Activated naive CD8-positive, alpha-beta T cell treated with anti-CD3 and anti-CD28 coated beads, Interleukin-2, amount 50 U/mL, for 24 hours (primary cell): Measurements from ENCODE around the gene LRTM2.

Source experiments
- ATAC-seq: fragments of 150-1000 bp; cut with Tn5 transposase; one replicate; pipeline ENCODE4 v1.10.0; 2021
- DNase-seq: peaks from one replicate; pipeline ENCODE4 v3.0.0; 2021
- H3K27ac Mint-ChIP-seq: one replicate; pipeline ENCODE4 v1.8.0; 2021; ENCODE audit warnings: mild to moderate bottlenecking, mixed read lengths
- H3K27me3 Mint-ChIP-seq: one replicate; pipeline ENCODE4 v1.8.0; 2021; ENCODE audit warnings: mixed read lengths
- H3K36me3 Mint-ChIP-seq: one replicate; pipeline ENCODE4 v1.8.0; 2021; ENCODE audit warnings: low read depth, mixed read lengths
- H3K4me1 Mint-ChIP-seq: one replicate; pipeline ENCODE4 v1.8.0; 2021; ENCODE audit warnings: mixed read lengths
- H3K4me3 Mint-ChIP-seq: one replicate; pipeline ENCODE4 v1.8.0; 2021; ENCODE audit warnings: mild to moderate bottlenecking, moderate library complexity, mixed read lengths
- H3K9me3 Mint-ChIP-seq: one replicate; pipeline ENCODE4 v1.8.0; 2021; ENCODE audit warnings: mixed read lengths

LRTM2 gene

DNA sequence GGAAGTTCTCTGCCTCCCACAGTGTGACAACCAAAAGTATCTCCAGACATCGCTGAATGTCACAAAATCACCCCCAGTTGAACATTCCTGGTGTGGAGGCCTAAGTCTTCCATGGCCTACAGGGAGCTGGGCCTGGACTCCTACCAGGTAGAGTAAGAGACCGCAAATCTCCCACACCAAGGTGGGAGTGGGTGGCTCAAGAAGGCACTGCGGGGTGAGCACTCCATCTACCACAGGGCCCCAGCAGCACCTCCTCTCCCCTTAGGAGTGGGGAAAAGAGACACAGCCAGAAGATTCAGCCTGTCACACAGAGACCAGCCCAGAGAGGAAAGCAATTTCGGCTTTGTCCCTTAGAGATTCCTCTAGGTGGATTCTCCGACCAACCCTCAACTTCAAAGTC is 25.5 kb downstream of the LRTM2 start:
- peaks cover 4% of the 10 kb centered on the region for H3K27me3 Mint-ChIP-seq

DNA sequence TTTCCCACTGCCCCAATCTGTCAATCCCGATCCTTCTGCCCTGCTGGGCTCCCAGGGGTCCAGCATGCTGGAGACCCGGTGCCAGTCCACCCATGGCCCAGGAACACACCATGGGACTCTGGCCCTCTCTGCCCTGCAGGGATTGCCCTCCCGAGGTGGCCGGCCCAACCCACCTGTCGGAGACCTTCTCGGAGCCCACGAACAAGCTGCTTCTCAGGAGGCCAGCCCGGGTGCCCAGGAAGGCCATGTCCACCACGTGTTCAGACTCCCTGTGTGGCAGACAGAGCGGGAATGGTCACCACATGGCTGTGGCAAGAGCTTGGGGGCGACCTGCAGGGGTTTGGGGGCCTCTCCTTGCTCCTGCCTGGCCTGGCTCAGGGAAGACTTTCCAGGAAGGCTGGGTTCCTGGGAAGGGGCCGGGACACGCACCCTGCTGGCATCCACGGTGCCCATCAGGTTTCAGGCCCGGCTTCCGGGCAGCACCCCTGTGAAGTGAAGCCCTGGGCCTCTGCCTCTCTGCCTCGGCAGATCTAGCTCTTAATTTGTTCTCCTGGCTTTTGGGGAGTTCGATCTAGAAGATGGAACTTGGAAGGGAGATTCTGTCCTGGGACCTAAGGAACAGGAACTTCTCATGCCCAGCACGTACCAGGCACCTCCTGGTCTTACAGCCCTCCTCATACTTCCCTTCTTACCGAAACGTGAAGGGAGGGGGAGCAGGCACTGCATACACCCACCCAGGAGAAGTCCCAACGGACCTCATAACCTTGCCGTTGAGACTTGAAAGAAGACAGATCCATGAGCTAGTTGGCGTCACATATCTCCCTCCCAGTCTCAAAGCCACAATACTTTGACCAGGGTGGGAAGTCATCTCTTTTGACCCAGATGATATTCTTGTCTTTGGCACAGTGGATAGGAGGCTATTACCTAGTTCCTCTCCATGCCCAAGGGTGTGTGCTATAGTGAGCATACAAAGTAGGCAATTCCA is 26.3 kb downstream of the LRTM2 start:
- H3K9me3 Mint-ChIP-seq, result no peaks in the 10 kb centered on the region
- peaks cover 3% of the 10 kb centered on the region for H3K4me1 Mint-ChIP-seq
- H3K36me3 Mint-ChIP-seq, result no peaks in the 10 kb centered on the region
- no peak overlapping the region for H3K4me3 Mint-ChIP-seq
- H3K27me3 Mint-ChIP-seq, result peaks cover 4% of the 10 kb centered on the region
- H3K27ac Mint-ChIP-seq, result no peak overlapping the region
- ATAC-seq, result no peak
- DNase-seq, result no peak

More for the DNA sequence above, 25.5 kb downstream of the LRTM2 start:
- DNase-seq (no peak), ATAC-seq (no peak)
- H3K27ac Mint-ChIP-seq, result no peak overlapping the region
- peaks cover 3% of the 10 kb centered on the region for H3K4me1 Mint-ChIP-seq
- H3K4me3 Mint-ChIP-seq, result no peak overlapping the region
- H3K9me3 Mint-ChIP-seq, result no peaks in the 10 kb centered on the region
- no peaks in the 10 kb centered on the region for H3K36me3 Mint-ChIP-seq

DNA sequence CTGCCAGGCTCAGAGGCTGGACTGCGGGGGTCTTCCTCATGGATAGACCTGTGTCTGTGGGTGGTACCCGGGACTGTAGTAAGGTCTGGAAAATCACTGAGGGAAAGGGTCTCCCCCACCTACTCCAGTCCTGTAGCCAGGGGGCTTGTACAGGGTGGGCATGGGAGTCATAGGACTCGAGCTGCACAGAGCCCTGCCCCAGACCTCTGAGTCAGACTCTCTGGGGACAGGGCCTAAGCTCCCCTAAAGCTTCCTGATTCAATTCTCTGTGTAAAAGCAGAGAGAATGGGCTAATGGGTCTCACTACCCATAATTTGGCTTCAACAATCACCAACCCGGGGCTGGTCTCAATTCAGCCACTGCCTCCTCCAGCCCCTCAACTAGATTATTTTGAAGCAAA is 27.0 kb downstream of the LRTM2 start:
- H3K4me3 Mint-ChIP-seq, result no peak overlapping the region
- ATAC-seq (no peak), DNase-seq (no peak)
- H3K27ac Mint-ChIP-seq, result no peak overlapping the region
- no peaks in the 10 kb centered on the region for H3K9me3 Mint-ChIP-seq
- H3K36me3 Mint-ChIP-seq, result no peaks in the 10 kb centered on the region
- peaks cover 4% of the 10 kb centered on the region for H3K27me3 Mint-ChIP-seq
- H3K4me1 Mint-ChIP-seq, result no peaks in the 10 kb centered on the region

DNA sequence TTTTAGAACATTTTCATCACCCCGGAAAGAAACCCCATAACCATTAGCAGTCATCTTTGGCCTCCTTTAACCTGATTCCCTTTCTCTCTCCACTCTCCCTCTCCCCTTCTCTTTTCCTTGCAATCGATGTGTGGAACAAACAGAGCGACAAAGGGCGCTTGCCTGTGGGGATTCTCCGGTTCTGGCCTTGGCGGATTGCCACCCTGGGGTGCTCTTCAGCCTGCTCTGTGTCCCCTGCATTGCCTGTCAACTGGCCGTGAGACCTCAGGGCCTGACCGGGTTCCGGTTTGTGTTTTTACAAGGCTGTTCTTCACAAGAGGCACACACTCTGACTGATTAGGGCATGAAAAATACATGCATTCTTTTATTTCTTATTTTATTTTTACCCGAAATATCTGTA is 27.8 kb downstream of the LRTM2 start:
- DNase-seq (no peak), ATAC-seq (no peak)
- H3K4me3 Mint-ChIP-seq, result no peak overlapping the region
- no peaks in the 10 kb centered on the region for H3K4me1 Mint-ChIP-seq
- no peak overlapping the region for H3K27ac Mint-ChIP-seq
- H3K27me3 Mint-ChIP-seq, result no peaks in the 10 kb centered on the region
- no peaks in the 10 kb centered on the region for H3K36me3 Mint-ChIP-seq
- H3K9me3 Mint-ChIP-seq, result no peaks in the 10 kb centered on the region

DNA sequence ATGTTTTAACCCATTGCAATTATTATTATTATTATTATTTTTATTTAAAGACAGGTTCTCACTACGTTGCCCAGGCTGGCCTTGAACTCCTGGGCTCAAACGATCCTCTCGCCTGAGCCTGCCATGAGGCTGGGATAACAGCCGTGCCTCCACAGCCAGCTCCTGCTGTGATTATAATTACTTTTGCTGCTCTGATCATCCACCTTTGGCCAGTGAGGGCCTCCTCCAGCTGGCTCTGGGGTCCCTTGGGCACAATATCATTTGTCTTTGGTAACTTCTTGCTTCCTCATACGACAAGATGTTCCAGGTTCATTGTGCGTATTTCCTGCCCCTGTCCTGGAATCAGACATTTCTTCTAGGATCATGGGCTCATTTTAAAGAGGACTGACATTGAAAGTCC is 28.4 kb downstream of the LRTM2 start:
- Mint-ChIP-seq H3K4me3 (no peak overlapping the region), H3K36me3 (no peaks in the 10 kb centered on the region), H3K27ac (no peak overlapping the region), H3K27me3 (no peaks in the 10 kb centered on the region), H3K4me1 (no peaks in the 10 kb centered on the region), H3K9me3 (no peaks in the 10 kb centered on the region)
- no peak for DNase-seq
- ATAC-seq, result no peak

DNA sequence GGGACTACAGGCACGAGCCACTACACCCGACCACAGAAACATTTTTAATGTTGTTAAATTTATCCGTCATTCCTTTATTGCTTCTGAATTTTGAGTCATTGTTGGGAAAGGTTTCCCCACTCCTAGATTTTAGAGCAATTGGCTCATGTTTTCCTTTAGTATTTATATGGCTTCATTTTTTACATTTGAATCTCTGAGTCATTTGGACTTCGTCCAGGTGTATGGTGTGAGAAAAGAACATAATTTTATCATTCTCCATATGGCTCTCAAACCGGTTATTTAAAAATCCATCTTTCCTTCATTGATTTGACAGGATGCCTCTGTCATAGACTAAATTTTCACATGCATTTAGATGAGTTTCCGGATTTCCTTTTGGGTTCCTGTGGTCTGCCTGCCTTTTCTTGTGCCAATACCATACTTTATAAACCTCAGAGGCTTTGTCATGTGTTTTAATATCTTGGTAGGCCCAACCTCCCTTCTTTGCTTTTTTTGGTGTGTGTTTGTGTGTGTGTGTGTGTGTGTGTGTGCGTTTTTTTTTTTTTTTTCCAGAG is 30.9 kb downstream of the LRTM2 start:
- H3K4me1 Mint-ChIP-seq, result no peaks in the 10 kb centered on the region
- no peaks in the 10 kb centered on the region for H3K27me3 Mint-ChIP-seq
- no peak overlapping the region for H3K27ac Mint-ChIP-seq
- no peak for DNase-seq
- no peak for ATAC-seq
- H3K4me3 Mint-ChIP-seq, result no peak overlapping the region
- no peaks in the 10 kb centered on the region for H3K36me3 Mint-ChIP-seq
- no peaks in the 10 kb centered on the region for H3K9me3 Mint-ChIP-seq

DNA sequence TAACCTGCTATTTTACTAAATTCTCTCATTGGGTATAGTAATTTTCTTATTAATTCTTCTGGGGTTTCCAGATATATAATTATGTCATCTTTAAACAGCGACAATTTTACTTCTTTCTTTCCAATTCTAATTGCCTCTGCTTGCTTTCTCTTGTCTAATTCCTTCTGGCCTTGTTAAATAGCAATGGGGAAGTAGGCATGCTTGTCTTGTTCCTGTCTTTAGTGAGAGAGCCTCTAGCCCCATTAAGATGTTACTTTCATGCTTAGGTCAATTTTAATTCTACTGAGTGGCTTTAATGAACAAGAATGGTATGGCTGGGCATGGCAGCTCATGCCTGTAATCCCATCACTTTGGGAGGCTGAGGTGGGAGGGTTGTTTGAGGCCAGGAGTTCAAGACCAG is 31.7 kb downstream of the LRTM2 start:
- no peaks in the 10 kb centered on the region for H3K9me3 Mint-ChIP-seq
- ATAC-seq, result no peak
- no peaks in the 10 kb centered on the region for H3K27me3 Mint-ChIP-seq
- no peak for DNase-seq
- no peak overlapping the region for H3K4me3 Mint-ChIP-seq
- no peaks in the 10 kb centered on the region for H3K4me1 Mint-ChIP-seq
- H3K27ac Mint-ChIP-seq, result no peak overlapping the region
- H3K36me3 Mint-ChIP-seq, result no peaks in the 10 kb centered on the region

DNA sequence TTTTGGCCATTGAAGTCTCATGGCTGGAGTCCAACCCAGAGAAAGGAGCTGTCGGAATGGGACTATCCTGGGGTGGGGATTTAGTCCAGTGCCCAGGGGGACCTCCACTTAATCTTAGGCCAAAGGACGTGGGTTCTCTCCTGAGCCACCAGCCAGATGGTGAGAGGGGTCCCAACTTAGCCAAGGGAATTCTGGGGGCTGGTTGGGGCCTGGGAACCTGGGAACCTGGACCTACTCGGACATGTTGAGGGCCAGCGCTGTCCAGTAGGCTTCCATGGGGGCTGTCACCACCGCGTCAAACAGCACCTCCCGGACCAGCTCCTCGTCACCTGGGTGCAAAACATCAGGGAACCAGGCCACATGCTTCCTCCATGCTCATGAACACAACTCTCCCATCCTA is 33.4 kb downstream of the LRTM2 start:
- Mint-ChIP-seq H3K36me3 (no peaks in the 10 kb centered on the region), H3K27ac (no peak overlapping the region), H3K4me1 (no peaks in the 10 kb centered on the region), H3K4me3 (no peak overlapping the region), H3K27me3 (no peaks in the 10 kb centered on the region), H3K9me3 (no peaks in the 10 kb centered on the region)
- no peak for ATAC-seq
- no peak for DNase-seq

DNA sequence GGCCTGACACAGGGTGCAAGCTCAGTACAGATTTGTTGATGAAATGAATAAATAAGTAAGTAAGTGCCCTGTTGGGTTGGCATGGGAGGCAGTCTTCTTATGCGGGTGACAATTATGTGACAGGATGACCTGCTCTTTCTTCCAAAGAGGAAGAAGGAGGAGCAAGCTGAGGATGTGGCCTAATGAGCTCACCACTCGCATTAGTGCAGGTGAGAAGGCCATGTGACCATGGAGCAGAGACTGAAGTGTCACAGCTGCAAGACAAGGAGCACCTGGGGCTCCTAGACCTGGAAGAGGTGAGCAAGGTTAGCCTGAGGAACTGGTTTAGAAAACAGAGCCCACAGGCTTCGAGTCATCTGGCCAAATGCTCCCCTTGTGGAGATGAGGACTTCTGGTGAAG is 34.9 kb downstream of the LRTM2 start:
- Mint-ChIP-seq H3K36me3 (no peaks in the 10 kb centered on the region), H3K4me1 (no peaks in the 10 kb centered on the region), H3K4me3 (no peak overlapping the region), H3K27me3 (no peaks in the 10 kb centered on the region), H3K9me3 (no peaks in the 10 kb centered on the region), H3K27ac (no peak overlapping the region)
- DNase-seq (no peak), ATAC-seq (no peak)

DNA sequence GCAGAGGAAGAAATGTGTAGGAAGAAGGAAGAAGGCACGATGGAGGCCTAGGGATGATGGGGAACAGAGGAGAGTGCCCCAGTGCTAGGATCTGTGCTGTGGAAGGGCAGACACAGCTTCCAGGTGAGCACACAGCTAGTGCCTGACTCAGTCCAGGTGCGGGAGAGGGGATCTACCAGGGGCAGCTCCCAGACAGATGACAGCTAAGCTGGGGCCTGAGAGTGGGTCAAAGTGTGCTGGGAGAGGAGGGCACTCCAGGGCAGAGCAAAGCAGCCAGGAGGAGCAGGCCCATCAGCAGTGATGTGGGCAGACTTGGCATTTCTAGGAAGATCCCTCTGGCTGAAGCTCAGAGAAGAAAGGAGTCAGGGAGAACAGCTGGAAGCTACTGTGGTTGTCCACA is 36.7 kb downstream of the LRTM2 start:
- DNase-seq (no peak), ATAC-seq (no peak)
- H3K27ac Mint-ChIP-seq, result no peak overlapping the region
- no peaks in the 10 kb centered on the region for H3K4me1 Mint-ChIP-seq
- no peaks in the 10 kb centered on the region for H3K27me3 Mint-ChIP-seq
- no peaks in the 10 kb centered on the region for H3K9me3 Mint-ChIP-seq
- H3K36me3 Mint-ChIP-seq, result no peaks in the 10 kb centered on the region
- H3K4me3 Mint-ChIP-seq, result no peak overlapping the region

DNA sequence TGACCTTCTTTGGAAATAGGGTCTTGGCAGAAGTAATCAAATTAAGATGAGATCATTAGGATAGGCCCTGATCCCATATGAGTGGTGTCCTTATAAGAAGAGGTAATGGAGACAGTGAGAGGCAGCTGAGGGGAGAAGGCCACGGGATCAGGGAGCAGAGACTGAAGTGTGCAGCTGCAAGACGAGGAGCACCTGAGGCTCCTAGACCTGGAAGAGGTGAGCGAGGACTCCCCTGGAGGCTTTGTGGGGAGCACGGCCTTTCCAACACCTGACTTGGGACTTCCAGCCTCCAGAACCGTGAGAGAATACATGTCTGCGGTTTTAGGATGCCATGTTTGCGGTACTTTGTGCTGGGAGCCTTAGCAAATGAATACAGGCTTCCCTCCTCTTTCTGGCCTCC is 37.5 kb downstream of the LRTM2 start:
- no peaks in the 10 kb centered on the region for H3K27me3 Mint-ChIP-seq
- H3K9me3 Mint-ChIP-seq, result no peaks in the 10 kb centered on the region
- no peaks in the 10 kb centered on the region for H3K36me3 Mint-ChIP-seq
- H3K4me3 Mint-ChIP-seq, result no peak overlapping the region
- DNase-seq (no peak), ATAC-seq (no peak)
- H3K4me1 Mint-ChIP-seq, result no peaks in the 10 kb centered on the region
- H3K27ac Mint-ChIP-seq, result no peak overlapping the region

DNA sequence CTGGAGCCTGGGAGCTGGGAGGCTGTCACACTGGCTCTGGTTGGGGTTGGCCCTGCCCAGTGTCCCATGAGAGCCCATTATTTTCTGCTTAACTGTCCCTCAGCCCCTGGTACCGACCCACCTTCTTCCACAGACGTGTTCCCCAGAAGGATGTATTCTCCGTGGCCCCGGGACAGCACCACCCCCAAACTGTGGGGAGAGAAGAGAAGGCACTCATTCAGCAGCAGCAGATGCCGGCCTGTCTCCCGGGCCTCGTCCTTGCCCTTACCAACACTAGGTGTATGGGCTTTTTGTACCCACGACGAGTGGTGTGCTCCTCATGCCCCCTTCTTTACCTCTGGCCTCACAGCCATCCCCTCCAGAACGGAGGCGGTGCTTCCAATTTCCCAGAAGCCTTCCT is 38.1 kb downstream of the LRTM2 start:
- DNase-seq, result no peak
- Mint-ChIP-seq H3K9me3 (no peaks in the 10 kb centered on the region), H3K4me3 (no peak overlapping the region), H3K4me1 (no peaks in the 10 kb centered on the region), H3K36me3 (no peaks in the 10 kb centered on the region), H3K27ac (no peak overlapping the region), H3K27me3 (peaks cover 4% of the 10 kb centered on the region)
- ATAC-seq, result no peak

DNA sequence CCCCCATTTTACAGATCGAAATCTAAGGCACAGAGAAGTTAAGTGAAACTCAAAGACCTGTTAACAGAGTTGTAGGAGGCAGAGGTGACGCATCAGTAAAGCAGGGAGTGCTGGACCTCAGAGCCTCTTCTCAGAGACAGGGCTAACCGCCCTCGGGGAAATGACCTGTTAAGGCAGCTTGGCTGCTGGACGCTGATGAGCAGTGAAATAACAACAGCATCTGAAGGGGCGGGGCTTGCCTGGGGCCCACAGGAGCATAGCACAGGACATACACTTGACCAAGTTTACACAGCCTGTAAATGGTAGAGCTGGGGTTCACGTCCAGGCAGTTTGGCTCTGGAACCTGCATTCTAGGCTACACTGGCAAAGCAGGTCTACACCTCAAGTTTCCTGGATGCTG is 39.3 kb downstream of the LRTM2 start:
- no peaks in the 10 kb centered on the region for H3K4me1 Mint-ChIP-seq
- no peak for DNase-seq
- H3K4me3 Mint-ChIP-seq, result no peak overlapping the region
- no peak for ATAC-seq
- peaks cover 1% of the 10 kb centered on the region for H3K36me3 Mint-ChIP-seq
- H3K27me3 Mint-ChIP-seq, result peaks cover 10% of the 10 kb centered on the region
- no peak overlapping the region for H3K27ac Mint-ChIP-seq
- no peaks in the 10 kb centered on the region for H3K9me3 Mint-ChIP-seq

DNA sequence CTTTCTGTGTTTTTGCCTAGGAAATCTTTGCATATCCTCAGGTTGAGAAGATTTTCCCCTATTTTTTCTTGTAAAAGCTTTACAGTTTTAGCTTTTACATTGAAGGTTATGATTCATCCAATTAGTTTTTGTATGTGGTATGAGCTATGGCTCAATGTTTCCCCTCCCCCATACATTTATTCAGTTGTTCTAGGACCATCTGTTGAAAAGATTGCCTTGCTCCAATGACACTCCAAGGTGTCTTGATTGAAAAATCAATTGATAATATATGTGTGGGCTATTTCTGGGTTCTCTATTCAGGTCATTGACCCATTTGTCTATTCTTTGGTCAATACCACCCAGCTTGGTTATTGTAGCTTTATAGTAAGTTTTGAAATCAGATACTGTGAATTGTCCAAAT is 42.6 kb downstream of the LRTM2 start:
- H3K9me3 Mint-ChIP-seq, result no peaks in the 10 kb centered on the region
- H3K4me1 Mint-ChIP-seq, result no peaks in the 10 kb centered on the region
- no peak for DNase-seq
- no peak overlapping the region for H3K27ac Mint-ChIP-seq
- ATAC-seq, result no peak
- peaks cover 1% of the 10 kb centered on the region for H3K36me3 Mint-ChIP-seq
- peaks cover 24% of the 10 kb centered on the region for H3K27me3 Mint-ChIP-seq
- no peak overlapping the region for H3K4me3 Mint-ChIP-seq

DNA sequence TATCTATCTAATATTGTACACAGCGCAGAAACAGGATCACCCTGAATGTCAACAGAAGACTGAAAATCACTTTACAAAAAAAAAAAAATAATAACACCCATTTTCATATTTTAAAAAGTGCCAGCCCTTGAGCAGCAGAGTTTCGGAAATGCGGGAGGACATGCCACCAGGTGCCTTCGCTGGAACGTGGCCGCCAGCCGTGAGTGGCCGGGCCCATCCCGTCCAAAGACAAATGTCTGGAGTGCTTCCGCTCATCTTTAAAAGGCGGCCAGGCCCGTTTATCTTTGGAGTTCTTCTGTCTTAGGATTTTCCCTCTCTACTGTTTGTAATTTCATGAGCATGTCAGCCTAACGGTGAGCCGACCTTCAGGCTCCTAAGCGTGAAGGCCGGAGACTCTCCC is 43.5 kb downstream of the LRTM2 start:
- Mint-ChIP-seq H3K36me3 (peaks cover 1% of the 10 kb centered on the region), H3K4me3 (no peak overlapping the region), H3K9me3 (no peaks in the 10 kb centered on the region), H3K4me1 (no peaks in the 10 kb centered on the region), H3K27me3 (peaks cover 24% of the 10 kb centered on the region), H3K27ac (no peak overlapping the region)
- ATAC-seq (no peak), DNase-seq (no peak)
